GM23338 (cell line): ENCODE results near the gene MED13L. TPM values are rescaled to one million over a fixed set of nuclear protein-coding genes. Genes with fewer than 3 reads are reported as not detected.

Source experiments
- ATAC-seq: fragments of 200-7000 bp; cut with Tn5 transposase; 3 replicates; pipeline ENCODE4 v1.9.1; 2020
- DNase-seq: peaks from one replicate; pipeline ENCODE4 v3.0.0-alpha.2; 2015; ENCODE audit warnings: low spot score
- H2AFZ ChIP-seq: fragments of 200-600 bp; sonication (generic); 2 replicates; pipeline ENCODE4 v1.8.0; 2016; ENCODE audit warnings: antibody characterized with exemption, mild to moderate bottlenecking, moderate library complexity
- H3F3A ChIP-seq: fragments of 200-600 bp; sonication (generic); replicated peaks from 2 replicates; pipeline ENCODE4 v1.8.0; 2017; ENCODE audit warnings: antibody characterized with exemption, mixed run types, low read depth
- H3K27ac ChIP-seq: fragments of 200-600 bp; sonication (generic); 2 replicates; pipeline ENCODE4 v1.6.1; 2016; ENCODE audit warnings: low read depth
- H3K27me3 ChIP-seq: fragments of 200-600 bp; sonication (generic); 2 replicates; pipeline ENCODE4 v1.8.0; 2016; ENCODE audit warnings: mild to moderate bottlenecking, mixed run types, moderate library complexity; ENCODE audit not compliant: insufficient read depth
- H3K36me3 ChIP-seq: fragments of 200-600 bp; sonication (generic); 2 replicates; pipeline ENCODE4 v1.8.0; 2016; ENCODE audit warnings: mild to moderate bottlenecking; ENCODE audit not compliant: insufficient read depth
- H3K4me1 ChIP-seq: fragments of 200-600 bp; sonication (generic); 2 replicates; pipeline ENCODE4 v1.8.0; 2016; ENCODE audit warnings: mild to moderate bottlenecking, moderate library complexity; ENCODE audit not compliant: insufficient read depth
- H3K4me2 ChIP-seq: fragments of 200-600 bp; sonication (generic); 2 replicates; pipeline ENCODE4 v1.7.1; 2017; ENCODE audit warnings: mixed run types
- H3K4me3 ChIP-seq: fragments of 200-600 bp; sonication (generic); 2 replicates; pipeline ENCODE4 v1.6.1; 2016; ENCODE audit warnings: mixed run types
- H3K79me2 ChIP-seq: fragments of 200-600 bp; sonication (generic); replicated peaks from 2 replicates; pipeline ENCODE4 v1.8.0; 2017; ENCODE audit warnings: mild to moderate bottlenecking; ENCODE audit not compliant: insufficient read depth
- H3K9me2 ChIP-seq: fragments of 200-600 bp; sonication (generic); 2 replicates; pipeline ENCODE4 v1.8.0; 2017; ENCODE audit not compliant: insufficient read depth
- H4K20me1 ChIP-seq: fragments of 200-600 bp; sonication (generic); replicated peaks from 2 replicates; pipeline ENCODE4 v1.8.0; 2017; ENCODE audit warnings: mild to moderate bottlenecking; ENCODE audit not compliant: insufficient read depth
- H3K27ac Mint-ChIP-seq: 2 replicates; pipeline ENCODE4 v1.8.0; 2020; ENCODE audit warnings: inconsistent platforms, mild to moderate bottlenecking, moderate library complexity, mixed read lengths
- H3K27me3 Mint-ChIP-seq: 3 replicates; pipeline ENCODE4 v1.8.0; 2022; ENCODE audit warnings: low read depth, mild to moderate bottlenecking, moderate library complexity, mixed read lengths, inconsistent platforms; ENCODE audit not compliant: insufficient read depth, poor library complexity
- H3K36me3 Mint-ChIP-seq: 3 replicates; pipeline ENCODE4 v1.8.0; 2021; ENCODE audit warnings: low read depth, mild to moderate bottlenecking, inconsistent platforms, moderate library complexity, mixed read lengths
- H3K4me1 Mint-ChIP-seq: 3 replicates; pipeline ENCODE4 v1.8.0; 2020; ENCODE audit warnings: mild to moderate bottlenecking, inconsistent platforms, mixed read lengths
- H3K4me3 Mint-ChIP-seq: 3 replicates; pipeline ENCODE4 v1.8.0; 2021; ENCODE audit warnings: moderate library complexity, mild to moderate bottlenecking, inconsistent platforms, mixed read lengths
- H3K9me3 Mint-ChIP-seq: 3 replicates; pipeline ENCODE4 v1.8.0; 2020; ENCODE audit warnings: moderate library complexity, mild to moderate bottlenecking, inconsistent platforms, mixed read lengths
- CREB1 ChIP-seq: fragments of 250-450 bp; sonication (Bioruptor Pico); IDR thresholded peaks from 2 replicates; pipeline ENCODE4 v1.5.0; 2020; ENCODE audit warnings: low read depth, mild to moderate bottlenecking, moderate library complexity
- CTCF ChIP-seq, 2 experiments: fragments of 200-600 bp in 1 of 2; sonication (generic) in 1 of 2; conservative IDR thresholded peaks; 2 replicates each; pipeline versions ENCODE4 v1.5.1 to v1.6.1; 2016 to 2017; ENCODE audit warnings: antibody characterized with exemption in 2 of 2, low read depth in 2 of 2, mild to moderate bottlenecking in 2 of 2, moderate library complexity in 1 of 2
- EZH2 ChIP-seq: fragments of 200-600 bp; sonication (generic); IDR thresholded peaks from one replicate; pipeline ENCODE4 v1.8.0; 2017; ENCODE audit warnings: antibody characterized with exemption, mild to moderate bottlenecking, low read depth; ENCODE audit not compliant: unreplicated experiment
- EZH2phosphoT487 ChIP-seq: fragments of 200-600 bp; sonication (generic); IDR thresholded peaks from one replicate; pipeline ENCODE4 v1.8.1; 2018; ENCODE audit warnings: antibody characterized with exemption; ENCODE audit not compliant: unreplicated experiment
- JUNB ChIP-seq: IDR thresholded peaks from one replicate; pipeline ENCODE4 v1.6.1; 2016; ENCODE audit warnings: antibody characterized with exemption; ENCODE audit not compliant: unreplicated experiment
- NANOG ChIP-seq: IDR thresholded peaks from 2 replicates; pipeline ENCODE4 v1.6.1; 2016; ENCODE audit warnings: antibody characterized with exemption, borderline replicate concordance
- POLR2AphosphoS5 ChIP-seq: IDR thresholded peaks from 2 replicates; pipeline ENCODE4 v1.6.1; 2016; ENCODE audit warnings: antibody characterized with exemption, low read depth
- REST ChIP-seq: IDR thresholded peaks from one replicate; pipeline ENCODE4 v1.6.1; 2018; ENCODE audit warnings: antibody characterized with exemption; ENCODE audit not compliant: unreplicated experiment
- STAT1 ChIP-seq: IDR thresholded peaks from one replicate; pipeline ENCODE4 v1.6.1; 2016; ENCODE audit warnings: antibody characterized with exemption; ENCODE audit not compliant: unreplicated experiment
- ZNF114 ChIP-seq: fragments of 250-450 bp; sonication (Bioruptor Pico); IDR thresholded peaks from 2 replicates; pipeline ENCODE4 v1.5.0; 2020; ENCODE audit warnings: mild to moderate bottlenecking, moderate library complexity
- ZNF331 ChIP-seq: fragments of 250-450 bp; sonication (Bioruptor Pico); IDR thresholded peaks from 2 replicates; pipeline ENCODE4 v1.5.0; 2020; ENCODE audit warnings: low read depth, mild to moderate bottlenecking, moderate library complexity
- ZNF462 ChIP-seq: fragments of 250-450 bp; sonication (Bioruptor Pico); IDR thresholded peaks from 2 replicates; pipeline ENCODE4 v1.5.0; 2020; ENCODE audit warnings: mild to moderate bottlenecking, moderate library complexity
- polyA plus RNA-seq: library from polyadenylated mRNA; unstranded; fragments of >200 nt; fragmentation: Nextera tagmentation; extraction: Ambion mirVana; gene quantifications from 2 replicates; pipeline ENCODE4 v1.2.1, GENCODE V29; 2016
- total RNA-seq: library from RNA; depleted of rRNA; stranded (reverse); fragments of >200 nt; shearing (Covaris generic); gene quantifications from 2 replicates; pipeline ENCODE4 v1.2.3, GENCODE V29; 2014
- TF ChIP-seq, protein P1 (sequence below): IDR thresholded peaks from 2 replicates; pipeline ENCODE4 v1.6.1; 2016; ENCODE audit warnings: antibody characterized with exemption

Gene MED13L
- total and polyA plus RNA-seq, 2 experiments from 2014 or later = 20.9 to 73.6 TPM

DNA sequence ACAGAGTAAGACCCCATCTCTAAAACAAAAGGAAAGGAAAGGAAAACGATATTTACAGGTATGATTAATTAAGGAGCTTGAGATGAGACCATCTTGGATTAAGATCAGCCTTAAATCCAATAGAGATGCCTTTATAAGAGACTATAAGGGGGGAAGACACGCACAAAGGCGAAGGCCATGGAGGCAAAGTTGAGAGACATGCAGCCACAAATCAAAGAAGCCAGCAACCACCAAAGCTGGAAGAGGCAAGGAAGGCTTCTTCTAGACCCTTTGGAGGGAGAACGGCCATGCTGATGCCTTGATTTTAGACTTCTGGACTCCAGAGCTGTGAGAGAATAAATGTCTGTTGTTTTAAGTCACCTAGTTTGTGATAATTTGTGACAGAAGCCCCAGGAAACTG, 39.6 kb upstream of the MED13L start:
- Histone ChIP-seq H2AFZ (no peak overlapping the region), H3K36me3 (no peaks in the 10 kb centered on the region), H3K4me2 (no peak overlapping the region), H3K27me3 (no peaks in the 10 kb centered on the region), H4K20me1 (no peaks in the 10 kb centered on the region), H3K4me3 (no peak overlapping the region), H3K4me1 (no peaks in the 10 kb centered on the region), H3F3A (no peaks in the 10 kb centered on the region), H3K27ac (no peak overlapping the region), H3K9me2 (no peaks in the 10 kb centered on the region), H3K79me2 (no peaks in the 10 kb centered on the region)
- Mint-ChIP-seq H3K27me3 (peaks cover 4% of the 10 kb centered on the region), H3K4me1 (peaks cover 6% of the 10 kb centered on the region), H3K9me3 (no peaks in the 10 kb centered on the region), H3K36me3 (no peaks in the 10 kb centered on the region), H3K27ac (no peak overlapping the region), H3K4me3 (no peak overlapping the region)
- ATAC-seq (no peak), DNase-seq (no peak)
- TF ChIP-seq, protein P1, sequence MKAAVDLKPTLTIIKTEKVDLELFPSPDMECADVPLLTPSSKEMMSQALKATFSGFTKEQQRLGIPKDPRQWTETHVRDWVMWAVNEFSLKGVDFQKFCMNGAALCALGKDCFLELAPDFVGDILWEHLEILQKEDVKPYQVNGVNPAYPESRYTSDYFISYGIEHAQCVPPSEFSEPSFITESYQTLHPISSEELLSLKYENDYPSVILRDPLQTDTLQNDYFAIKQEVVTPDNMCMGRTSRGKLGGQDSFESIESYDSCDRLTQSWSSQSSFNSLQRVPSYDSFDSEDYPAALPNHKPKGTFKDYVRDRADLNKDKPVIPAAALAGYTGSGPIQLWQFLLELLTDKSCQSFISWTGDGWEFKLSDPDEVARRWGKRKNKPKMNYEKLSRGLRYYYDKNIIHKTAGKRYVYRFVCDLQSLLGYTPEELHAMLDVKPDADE = no peak
- TF ChIP-seq JUNB (no peak), POLR2AphosphoS5 (no peak), CREB1 (no peak), EZH2phosphoT487 (no peak), ZNF114 (CRISPR knock-in tag) (no peak), REST (no peak), STAT1 (no peak), CTCF (conservative IDR thresholded peaks at IDR 0.05; ENCODE audit: low read depth in 2 of 2) (no peak), ZNF331 (CRISPR knock-in tag) (no peak), ZNF462 (CRISPR knock-in tag) (no peak), EZH2 (no peak), NANOG (no peak)
